HEK293 (cell line): ENCODE measurements around the gene NOS1AP.

Source experiments
- GLI4 ChIP-seq: fragments of 450-650 bp; formaldehyde crosslinking; IDR thresholded peaks from 2 replicates; pipeline ENCODE4 v1.5.1; 2016; ENCODE audit warnings: missing biosample characterization, missing genetic modification characterization
- KLF17 ChIP-seq: fragments of 450-650 bp; formaldehyde crosslinking; IDR thresholded peaks from 2 replicates; pipeline ENCODE4 v1.5.1; 2016; ENCODE audit warnings: missing biosample characterization, missing genetic modification characterization
- KLF9 ChIP-seq: fragments of 450-650 bp; formaldehyde crosslinking; IDR thresholded peaks from 2 replicates; pipeline ENCODE4 v1.5.1; 2016; ENCODE audit warnings: missing biosample characterization, missing genetic modification characterization, low read depth
- PBX3 ChIP-seq: sonication (generic); formaldehyde crosslinking; IDR thresholded peaks from 2 replicates; pipeline ENCODE4 v1.8.1; 2022; ENCODE audit warnings: mild to moderate bottlenecking, moderate library complexity, missing genetic modification reagents
- PRDM6 ChIP-seq: fragments of 450-650 bp; formaldehyde crosslinking; IDR thresholded peaks from 2 replicates; pipeline ENCODE4 v1.5.1; 2017; ENCODE audit warnings: missing biosample characterization, missing genetic modification characterization
- ZBTB10 ChIP-seq: fragments of 450-650 bp; formaldehyde crosslinking; IDR thresholded peaks from 2 replicates; pipeline ENCODE4 v1.5.1; 2016; ENCODE audit warnings: missing biosample characterization, missing genetic modification characterization
- ZBTB17 ChIP-seq: fragments of 450-650 bp; formaldehyde crosslinking; IDR thresholded peaks from 2 replicates; pipeline ENCODE4 v1.5.1; 2016; ENCODE audit warnings: missing biosample characterization, missing genetic modification characterization
- ZBTB21 ChIP-seq: fragments of 450-650 bp; formaldehyde crosslinking; IDR thresholded peaks from 2 replicates; pipeline ENCODE4 v1.5.1; 2017; ENCODE audit warnings: missing biosample characterization, missing genetic modification characterization
- ZBTB26 ChIP-seq: fragments of 450-650 bp; formaldehyde crosslinking; optimal IDR thresholded peaks from 2 replicates; pipeline ENCODE3; 2016; ENCODE audit warnings: missing biosample characterization, mild to moderate bottlenecking, missing genetic modification characterization
- ZIC2 ChIP-seq: fragments of 450-650 bp; formaldehyde crosslinking; IDR thresholded peaks from 2 replicates; pipeline ENCODE4 v1.5.1; 2016; ENCODE audit warnings: missing biosample characterization, missing genetic modification characterization
- ZNF10 ChIP-seq: fragments of 450-650 bp; formaldehyde crosslinking; IDR thresholded peaks from 2 replicates; pipeline ENCODE4 v1.5.1; 2017; ENCODE audit warnings: missing biosample characterization, missing genetic modification characterization
- ZNF140 ChIP-seq: fragments of 450-650 bp; formaldehyde crosslinking; IDR thresholded peaks from 2 replicates; pipeline ENCODE4 v1.5.1; 2016; ENCODE audit warnings: missing biosample characterization, missing genetic modification characterization
- ZNF146 ChIP-seq: fragments of 450-650 bp; formaldehyde crosslinking; IDR thresholded peaks from 2 replicates; pipeline ENCODE4 v1.5.1; 2016; ENCODE audit warnings: missing biosample characterization, missing genetic modification characterization
- ZNF2 ChIP-seq: fragments of 450-650 bp; formaldehyde crosslinking; IDR thresholded peaks from 2 replicates; pipeline ENCODE4 v1.5.1; 2016; ENCODE audit warnings: missing biosample characterization, missing genetic modification characterization
- ZNF223 ChIP-seq: fragments of 450-650 bp; formaldehyde crosslinking; IDR thresholded peaks from 2 replicates; pipeline ENCODE4 v1.5.1; 2016; ENCODE audit warnings: missing biosample characterization, missing genetic modification characterization
- ZNF248 ChIP-seq: fragments of 450-650 bp; formaldehyde crosslinking; IDR thresholded peaks from 2 replicates; pipeline ENCODE4 v1.5.1; 2017; ENCODE audit warnings: missing biosample characterization, missing genetic modification characterization
- ZNF274 ChIP-seq, 2 experiments: fragments of 200-500 bp in 1 of 2; fragments of 450-650 bp in 1 of 2; sonication (Bioruptor generic) in 1 of 2; formaldehyde crosslinking in 1 of 2; IDR thresholded peaks; 2 replicates each; pipeline versions ENCODE4 v1.5.1 to v1.6.1; 2014 to 2016; ENCODE audit warnings: borderline replicate concordance in 1 of 2, inconsistent platforms in 1 of 2, low read length in 1 of 2, missing biosample characterization in 1 of 2, missing genetic modification characterization in 1 of 2
- ZNF302 ChIP-seq: fragments of 450-650 bp; formaldehyde crosslinking; IDR thresholded peaks from 2 replicates; pipeline ENCODE4 v1.5.1; 2016; ENCODE audit warnings: missing biosample characterization, missing genetic modification characterization, low read depth
- ZNF362 ChIP-seq: fragments of 450-650 bp; formaldehyde crosslinking; IDR thresholded peaks from 2 replicates; pipeline ENCODE4 v1.5.1; 2016; ENCODE audit warnings: missing biosample characterization, missing genetic modification characterization
- ZNF366 ChIP-seq: fragments of 450-650 bp; formaldehyde crosslinking; conservative IDR thresholded peaks from 2 replicates; pipeline ENCODE4 v1.5.1; 2016; ENCODE audit warnings: missing biosample characterization, missing genetic modification characterization
- ZNF510 ChIP-seq: fragments of 450-650 bp; formaldehyde crosslinking; IDR thresholded peaks from 2 replicates; pipeline ENCODE4 v1.5.1; 2018; ENCODE audit warnings: mild to moderate bottlenecking, missing genetic modification characterization, missing biosample characterization; ENCODE audit not compliant: insufficient replicate concordance
- ZNF514 ChIP-seq: fragments of 450-650 bp; formaldehyde crosslinking; IDR thresholded peaks from 2 replicates; pipeline ENCODE4 v1.5.1; 2016; ENCODE audit warnings: missing biosample characterization, missing genetic modification characterization
- ZNF561 ChIP-seq: fragments of 450-650 bp; IDR thresholded peaks from 2 replicates; pipeline ENCODE4 v1.5.1; 2018; ENCODE audit warnings: missing biosample characterization, missing genetic modification characterization, borderline replicate concordance
- ZNF692 ChIP-seq: fragments of 450-650 bp; formaldehyde crosslinking; IDR thresholded peaks from 2 replicates; pipeline ENCODE4 v1.5.1; 2016; ENCODE audit warnings: missing biosample characterization, missing genetic modification characterization
- ZNF704 ChIP-seq: fragments of 450-650 bp; formaldehyde crosslinking; IDR thresholded peaks from 2 replicates; pipeline ENCODE4 v1.5.1; 2016; ENCODE audit warnings: missing biosample characterization, missing genetic modification characterization
- ZNF830 ChIP-seq: fragments of 450-650 bp; IDR thresholded peaks from 2 replicates; pipeline ENCODE4 v1.5.0; 2018; ENCODE audit warnings: missing biosample characterization, missing genetic modification characterization, low read depth, mild to moderate bottlenecking, moderate library complexity
- ZSCAN23 ChIP-seq: fragments of 450-650 bp; formaldehyde crosslinking; IDR thresholded peaks from 2 replicates; pipeline ENCODE4 v1.5.1; 2016; ENCODE audit warnings: missing biosample characterization, missing genetic modification characterization

The NOS1AP gene

GRCh38 chr1:162349635-162350330 lies 280.3 kb downstream of the NOS1AP start (continued):
- TF ChIP-seq ZBTB10 (tag by site-specific recombination) (no peak), ZSCAN23 (tag by site-specific recombination) (no peak), ZNF140 (tag by site-specific recombination) (no peak), ZNF10 (no peak), ZNF362 (tag by site-specific recombination) (peak; percentile 42; the same call in 1 of the 2 replicates), ZBTB26 (tag by site-specific recombination) (no peak), ZNF510 (tag by site-specific recombination) (no peak), ZNF223 (tag by site-specific recombination) (no peak), ZNF366 (peak; percentile 55), ZBTB21 (no peak), ZNF514 (tag by site-specific recombination) (no peak), ZBTB17 (tag by site-specific recombination) (peak; percentile 24; the same call in 1 of the 2 replicates), ZNF692 (peak; percentile 30), ZNF704 (tag by site-specific recombination) (no peak), ZNF146 (tag by site-specific recombination) (no peak), ZNF274 (IDR thresholded peaks at IDR 0.05; ENCODE audit: low read length) (no peak), ZNF274 (tag by site-specific recombination; IDR thresholded peaks at IDR 0.05; ENCODE audit: borderline replicate concordance) (no peak), GLI4 (tag by site-specific recombination) (no peak), ZNF248 (tag by site-specific recombination) (no peak), ZIC2 (no peak), PRDM6 (tag by site-specific recombination) (peak; percentile 81), KLF17 (no peak), KLF9 (no peak), ZNF561 (tag by site-specific recombination) (no peak), PBX3 (CRISPR knock-in tag) (no peak), ZNF2 (tag by site-specific recombination) (no peak), ZNF302 (tag by site-specific recombination) (no peak), ZNF830 (tag by site-specific recombination) (no peak)
